GM13976 (cell line): ENCODE results near the gene SCAMP4.
A peak's percentile ranks its signal among the peaks of the same experiment; 100 is the strongest.
"Not testable (repeated sequence)": the region's sequence is repeated elsewhere in the genome, so short reads cannot be mapped to it uniquely, and the experiment has no call there.

Experiments
- DNase-seq: peaks from one replicate; pipeline ENCODE4 v3.0.0; 2012; ENCODE audit warnings: low spot score
- in situ Hi-C: fragments of 300-500 bp; cut with MboI; formaldehyde crosslinking; loops from one replicate; pipeline ENCODE4 v1.12.0; 2022; ENCODE audit warnings: low sequenced_read_pairs, mixed read lengths, inconsistent platforms; ENCODE audit not compliant: unreplicated experiment
- TF ChIP-seq, protein P1 (sequence below): IDR thresholded peaks from 2 replicates; pipeline ENCODE4 v1.5.1; 2012; ENCODE audit warnings: borderline replicate concordance, mild to moderate bottlenecking; ENCODE audit not compliant: insufficient read depth; ENCODE audit errors: extremely low read depth, missing control alignments, control extremely low read depth

SCAMP4 gene

DNA sequence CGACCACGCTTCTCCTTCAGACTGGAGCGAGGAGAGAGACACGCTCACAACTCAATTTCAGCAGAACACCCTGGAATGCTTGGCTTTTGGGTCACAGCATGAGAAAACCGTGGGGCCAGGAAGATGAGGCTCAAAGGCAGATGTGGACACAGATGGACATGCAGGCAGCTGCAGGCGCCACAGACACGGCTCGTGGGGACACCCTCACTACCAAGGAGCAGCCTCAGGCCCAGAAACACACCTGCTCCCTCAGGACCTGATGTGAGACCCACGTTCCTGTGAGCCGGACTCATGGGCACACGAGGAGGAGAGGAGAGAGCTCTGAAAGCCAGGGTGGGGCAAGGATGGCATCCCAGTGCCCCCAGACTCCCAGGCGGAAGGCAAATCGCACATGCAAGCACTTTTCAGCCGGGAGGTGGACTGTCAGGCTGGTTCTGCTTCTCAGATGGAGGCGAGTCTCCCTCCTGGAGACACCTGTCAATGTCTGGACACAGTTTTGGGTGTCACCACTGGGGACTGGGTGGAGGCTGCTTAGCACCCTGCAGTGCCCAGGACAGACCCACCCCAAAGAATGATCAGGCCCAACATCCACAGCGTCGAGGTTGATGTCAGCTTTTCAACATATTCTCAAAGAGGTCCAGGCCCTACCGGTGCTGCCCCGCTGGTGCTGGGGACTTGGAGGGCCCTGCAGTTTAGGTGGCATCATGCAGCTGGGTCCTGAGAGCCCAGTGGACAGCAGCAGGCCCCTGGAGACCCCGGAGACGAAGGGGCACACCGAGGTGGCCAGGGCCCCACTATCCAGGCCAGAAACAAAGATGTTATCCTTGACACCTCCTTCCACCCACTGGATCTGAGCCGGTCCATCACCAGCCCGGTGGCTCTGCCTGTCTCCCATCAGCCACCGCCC, 22.2 kb upstream of the SCAMP4 start:
- TF ChIP-seq, protein P1, sequence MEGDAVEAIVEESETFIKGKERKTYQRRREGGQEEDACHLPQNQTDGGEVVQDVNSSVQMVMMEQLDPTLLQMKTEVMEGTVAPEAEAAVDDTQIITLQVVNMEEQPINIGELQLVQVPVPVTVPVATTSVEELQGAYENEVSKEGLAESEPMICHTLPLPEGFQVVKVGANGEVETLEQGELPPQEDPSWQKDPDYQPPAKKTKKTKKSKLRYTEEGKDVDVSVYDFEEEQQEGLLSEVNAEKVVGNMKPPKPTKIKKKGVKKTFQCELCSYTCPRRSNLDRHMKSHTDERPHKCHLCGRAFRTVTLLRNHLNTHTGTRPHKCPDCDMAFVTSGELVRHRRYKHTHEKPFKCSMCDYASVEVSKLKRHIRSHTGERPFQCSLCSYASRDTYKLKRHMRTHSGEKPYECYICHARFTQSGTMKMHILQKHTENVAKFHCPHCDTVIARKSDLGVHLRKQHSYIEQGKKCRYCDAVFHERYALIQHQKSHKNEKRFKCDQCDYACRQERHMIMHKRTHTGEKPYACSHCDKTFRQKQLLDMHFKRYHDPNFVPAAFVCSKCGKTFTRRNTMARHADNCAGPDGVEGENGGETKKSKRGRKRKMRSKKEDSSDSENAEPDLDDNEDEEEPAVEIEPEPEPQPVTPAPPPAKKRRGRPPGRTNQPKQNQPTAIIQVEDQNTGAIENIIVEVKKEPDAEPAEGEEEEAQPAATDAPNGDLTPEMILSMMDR, result no peak
- in situ Hi-C loops, result no loop called here

DNA sequence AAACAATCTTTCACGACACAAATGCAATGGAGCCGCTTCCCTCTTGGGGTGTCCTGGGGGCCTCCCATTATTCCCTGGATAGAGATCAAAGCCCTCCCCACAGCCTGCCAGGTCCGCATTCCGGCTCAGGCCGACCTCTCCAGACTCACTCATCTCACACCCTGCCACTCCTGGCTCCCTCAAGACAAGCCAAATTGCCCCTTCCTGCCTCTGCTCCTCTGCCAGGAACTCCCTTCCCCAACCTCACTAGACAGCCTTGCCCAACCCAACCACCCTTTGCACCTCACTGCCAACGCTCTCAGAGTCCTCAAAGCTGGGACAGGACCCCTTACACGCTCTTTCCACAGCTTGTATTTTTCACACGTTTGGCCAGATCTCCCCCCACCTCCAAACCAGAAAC, 21.4 kb upstream of the SCAMP4 start:
- TF ChIP-seq, protein P1, result no peak
- in situ Hi-C loops, result no loop called here
- DNase-seq, result no peak

More for the DNA sequence above, 22.2 kb upstream of the SCAMP4 start:
- no peak for DNase-seq

DNA sequence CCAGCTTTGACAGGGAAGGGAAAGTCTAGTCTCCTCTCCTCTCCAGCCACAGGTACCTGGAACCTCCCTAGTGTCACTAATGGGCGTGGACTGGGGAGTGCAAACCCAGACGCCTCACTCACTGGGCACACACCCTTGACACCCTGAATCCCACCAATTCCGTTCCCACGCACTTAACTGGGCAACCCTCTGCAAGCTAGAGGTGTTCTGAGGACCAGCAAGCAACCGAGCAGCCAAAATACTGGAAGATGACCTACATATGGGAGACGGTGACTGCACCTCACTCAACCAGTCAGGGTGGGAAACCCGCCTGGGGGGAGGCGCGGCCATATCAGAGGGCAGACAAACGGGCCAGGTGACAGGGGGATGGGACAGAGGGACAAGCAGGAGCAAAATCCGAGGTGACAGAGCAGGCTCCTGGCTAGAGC, 20.9 kb upstream of the SCAMP4 start:
- in situ Hi-C loops, result no loop called here
- no peak for DNase-seq
- TF ChIP-seq, protein P1, result no peak

DNA sequence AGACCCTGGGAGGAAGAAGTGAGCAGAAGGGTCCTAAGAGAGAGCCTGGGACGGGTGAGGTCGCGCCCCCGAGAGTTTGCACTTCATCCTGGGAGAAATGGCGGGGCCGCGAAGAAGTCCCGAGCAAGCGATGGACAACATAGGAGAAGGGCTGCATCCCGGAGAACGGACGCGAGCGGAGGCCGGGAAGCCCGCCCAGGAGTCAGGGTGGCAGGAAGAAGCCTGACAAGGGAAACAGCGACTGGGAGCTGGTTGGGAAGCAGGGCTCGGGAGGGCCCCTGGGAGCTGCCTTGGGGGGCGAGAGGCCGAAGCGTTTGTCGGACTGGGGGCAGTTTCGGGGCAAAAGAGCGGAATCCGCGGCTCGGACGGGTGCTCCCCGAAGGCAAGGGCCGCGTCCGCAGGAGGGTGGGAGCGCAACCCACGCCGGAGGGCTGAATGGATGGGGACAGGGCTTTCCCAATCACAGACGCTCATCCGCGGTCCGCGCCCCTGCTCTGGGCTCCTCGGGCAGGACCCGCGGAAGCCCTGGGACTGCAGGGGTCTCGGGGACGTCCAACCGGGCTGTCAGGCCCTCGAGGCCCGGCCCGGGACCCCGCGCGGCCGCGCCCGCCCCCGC, 20.4 kb upstream of the SCAMP4 start:
- no peak for DNase-seq
- in situ Hi-C loops, result no loop called here
- TF ChIP-seq, protein P1, result no peak

DNA sequence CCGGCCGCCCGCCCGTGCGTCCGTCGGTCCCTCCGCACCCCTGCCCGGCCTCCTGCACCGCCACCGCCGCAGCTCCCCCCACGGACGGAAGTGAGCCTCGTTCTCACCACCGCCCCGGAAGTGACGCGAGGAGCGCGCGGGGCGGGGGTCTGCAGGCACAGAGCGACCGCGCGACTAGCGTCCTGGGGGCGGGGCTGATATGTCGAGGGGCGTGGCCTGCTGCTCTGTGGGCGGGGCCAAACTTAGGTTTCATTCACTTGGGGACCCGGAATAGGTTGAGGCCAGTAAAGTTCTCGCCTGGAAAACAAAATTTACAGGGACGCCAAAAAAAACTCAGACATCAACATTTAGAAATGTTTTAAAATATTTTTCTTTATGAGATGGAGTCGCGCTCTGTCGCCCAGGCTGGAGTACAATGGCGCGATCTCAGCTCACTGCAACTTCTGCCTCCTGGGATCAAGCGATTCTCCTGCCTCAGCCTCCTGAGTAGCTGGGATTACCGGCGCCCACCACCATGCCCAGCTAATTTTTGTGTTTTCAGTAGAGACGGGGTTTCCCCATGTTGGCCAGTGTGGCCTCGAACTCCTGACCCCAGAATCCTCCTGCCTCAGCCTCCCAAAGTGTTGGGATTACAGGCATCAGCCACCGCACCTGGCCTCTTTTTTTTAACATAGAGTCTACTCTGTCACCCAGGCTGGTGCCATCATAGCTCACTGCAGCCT, 19.6 kb upstream of the SCAMP4 start, which contains the start of gene ABHD17A:
Gene ABHD17A, minus strand, starts transcription at position 99 of the 722 bp plus-strand sequence. CDS start 3,930 bp downstream, outside the sequence.
- peak; percentile 98 for DNase-seq
- in situ Hi-C loops, result not testable (repeated sequence)

DNA sequence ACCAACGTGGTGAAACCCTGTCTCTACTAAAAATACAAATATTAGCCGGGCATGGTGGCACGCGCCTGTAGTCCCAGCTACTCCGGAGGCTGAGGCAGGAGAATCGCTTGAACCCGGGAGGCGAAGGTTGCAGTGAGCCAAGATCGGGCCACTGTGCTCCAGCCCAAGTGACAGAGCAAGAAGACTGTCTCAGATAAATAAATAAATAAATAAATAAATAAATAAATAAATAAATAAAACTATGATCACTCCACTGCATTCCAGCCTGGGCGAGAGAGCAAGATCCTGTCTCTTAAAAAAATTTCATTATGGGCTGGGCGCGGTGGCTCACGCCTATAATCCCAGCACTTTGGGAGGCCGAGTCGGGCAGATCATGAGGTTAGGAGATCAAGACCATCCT, 18.8 kb upstream of the SCAMP4 start:
- in situ Hi-C loops, result not testable (repeated sequence)

DNA sequence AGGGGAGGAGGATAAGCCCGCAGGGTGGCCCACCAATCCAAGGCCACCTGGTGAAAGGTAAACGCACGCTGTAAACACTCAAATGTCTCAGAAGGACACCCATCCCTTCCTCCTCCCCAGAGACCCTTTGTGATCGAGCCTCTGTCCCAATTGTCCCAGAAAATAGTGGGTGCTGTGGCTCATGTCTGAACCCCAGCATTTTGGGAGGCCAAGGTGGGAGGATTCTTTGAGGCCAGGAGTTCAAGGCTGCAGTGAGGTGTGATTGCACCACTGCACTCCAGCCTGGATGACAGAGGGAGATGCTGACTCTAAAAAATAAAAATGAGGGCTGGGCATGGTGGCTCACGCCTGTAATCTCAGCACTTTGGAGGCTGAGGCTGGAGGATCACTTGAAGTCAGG, 16.8 kb upstream of the SCAMP4 start:
- no peak for DNase-seq
- in situ Hi-C loops, result no loop called here
- TF ChIP-seq, protein P1, result no peak

More for the DNA sequence above, 18.8 kb upstream of the SCAMP4 start:
- DNase-seq, result not testable (repeated sequence)
